Motor neuron (in vitro differentiated cells): ENCODE measurements around the gene SSBP3. TPM values are rescaled to one million over a fixed set of nuclear protein-coding genes. Genes with fewer than 3 reads are reported as not detected.

Experiments used
- ATAC-seq, 8 experiments: fragments of 200-7000 bp; cut with Tn5 transposase; replicated peaks in 6 of 8; 2 replicates each; pipeline ENCODE4 v1.8.0; 2021; ENCODE audit warnings: mild to moderate bottlenecking in 8 of 8, moderate library complexity in 8 of 8
- H3K27ac ChIP-seq, 2 donors: fragments of 250-450 bp; sonication (Bioruptor Pico); 2 replicates each; pipeline ENCODE4 v1.9.0; 2021; ENCODE audit warnings: antibody characterized with exemption in 2 of 2, mild to moderate bottlenecking in 2 of 2, moderate library complexity in 1 of 2
- H3K4me1 ChIP-seq, 2 donors: fragments of 250-450 bp; sonication (Bioruptor Pico); replicated peaks in 1 of 2; 2 replicates each; pipeline ENCODE4 v1.6.1; 2021; ENCODE audit warnings: antibody characterized with exemption in 2 of 2, mild to moderate bottlenecking in 2 of 2, moderate library complexity in 1 of 2
- H3K4me3 ChIP-seq, 5 donors: fragments of 250-450 bp; sonication (Bioruptor Pico); 2 replicates each; pipeline ENCODE4 v1.9.0; 2021; ENCODE audit warnings: antibody characterized with exemption in 5 of 5, mild to moderate bottlenecking in 5 of 5, moderate library complexity in 4 of 5
- WGBS, 10 experiments: fragments of 450-650 bp; shearing (Covaris generic); methylation state at CpG; one replicate each; pipeline ENCODE4 v1.0.0; 2022; 5-methylcytosine and 5-hydroxymethylcytosine counted together
- in situ Hi-C, 9 experiments: fragments of 400-800 bp; cut with MboI; loops; one replicate each; pipeline ENCODE4 v1.15.0; 2021; ENCODE audit warnings: low sequenced_read_pairs in 9 of 9, low pct_unique_long_range_greater_than_20kb in 2 of 9; ENCODE audit not compliant: unreplicated experiment in 9 of 9
- total RNA-seq, 8 experiments: library from RNA; unstranded; fragments of 300-600 nt; gene quantifications; 2 replicates each; pipeline versions ENCODE4 v1.2.3 to v1.2.4, GENCODE V29; 2022

SSBP3 gene
- total RNA-seq, 8 experiments from 2014 or later = 11.3 to 183 (median 60.4) TPM

DNA sequence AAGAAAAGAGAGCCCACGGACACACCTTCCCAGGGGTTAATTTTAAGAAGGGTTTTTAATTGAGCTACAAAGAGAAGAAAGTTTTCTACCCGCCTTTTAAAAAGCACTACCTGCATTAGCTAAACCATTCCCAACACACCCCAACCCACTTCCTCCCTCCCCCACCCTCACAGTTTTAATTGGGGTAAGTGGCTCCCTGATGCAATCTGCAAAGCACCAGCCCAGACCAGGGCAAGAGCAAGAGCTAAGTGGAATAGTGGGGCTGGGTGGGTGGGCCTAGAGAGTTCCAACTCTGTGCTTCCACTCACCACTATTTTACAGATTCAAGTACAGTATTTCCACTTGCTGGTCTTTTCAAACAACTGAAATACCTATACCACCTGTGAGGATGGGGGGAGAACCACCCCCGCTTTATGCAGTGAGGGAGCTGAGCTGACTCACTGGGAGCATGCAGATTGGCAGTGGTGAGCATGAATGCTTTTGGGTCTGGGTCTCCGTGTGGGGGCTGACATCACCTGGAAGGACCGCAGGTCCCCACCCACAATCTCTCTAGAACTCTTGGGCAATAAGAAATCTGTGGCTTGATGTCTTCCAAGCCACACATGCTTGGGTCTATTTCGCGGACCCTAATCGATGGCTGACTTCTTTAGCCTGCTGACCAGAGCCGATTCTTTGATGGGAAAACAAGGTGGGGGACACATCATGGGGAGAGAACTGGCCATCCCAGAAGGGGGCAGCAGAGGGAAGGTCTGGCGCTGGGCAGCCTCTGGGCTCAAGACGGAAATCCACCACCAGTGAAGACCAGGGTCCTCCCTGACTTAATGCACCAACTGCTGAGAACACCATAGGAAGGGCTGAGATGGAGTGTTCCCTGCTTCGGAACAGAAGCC is 95.5 kb downstream of the SSBP3 start:
- 36 to 90% (median 55%) methylated on average over 2 to 10 of the region's 12 CpGs; no CpG with 5 or more reads in 3 of the 10 experiments for WGBS, 10 experiments
- Histone ChIP-seq H3K27ac (peak overlapping the region; percentile 88), H3K4me3 (no peak overlapping the region), H3K4me1 (peaks cover 79 to 89% of the 10 kb centered on the region in 2 donors)
- in situ Hi-C loops = no loop called here
- peak in 6 of 8 experiments; percentile 9 to 71 (median 24) for ATAC-seq

DNA sequence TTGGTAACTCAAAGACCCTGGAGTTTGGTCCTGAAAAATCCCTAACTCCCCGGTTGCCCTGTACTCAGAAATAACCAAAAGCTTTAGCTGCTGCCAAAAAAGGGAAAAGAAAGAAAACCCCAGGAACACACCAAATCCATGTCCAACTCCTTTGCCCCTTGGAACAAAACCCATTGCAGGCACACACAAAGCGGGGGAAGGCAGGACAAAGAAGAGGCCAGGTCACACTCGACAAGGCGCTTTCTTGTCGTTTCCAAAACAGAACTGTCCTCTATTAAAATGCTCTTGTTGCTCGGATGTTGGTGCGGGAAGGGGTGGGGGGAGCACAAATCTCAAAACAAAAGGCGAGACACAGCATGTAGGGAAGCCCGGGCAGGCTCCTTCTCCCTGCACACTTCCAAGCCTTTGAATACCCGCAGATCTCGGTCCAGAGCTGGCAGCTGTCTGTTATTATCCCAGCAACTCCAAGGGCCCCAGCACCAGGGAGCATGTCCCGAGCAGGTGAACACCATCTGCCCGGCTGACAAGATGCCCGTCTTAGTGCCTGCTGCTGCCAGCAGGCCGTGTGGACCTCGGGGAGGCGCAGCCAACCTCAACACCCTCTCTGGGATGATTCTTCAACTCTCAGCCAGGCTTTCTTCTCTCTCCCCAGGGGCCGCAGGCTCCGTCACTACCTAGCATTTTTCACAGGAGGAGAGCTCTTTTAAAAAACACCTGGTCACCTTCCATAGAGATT is 96.4 kb downstream of the SSBP3 start:
- ATAC-seq = peak in 5 of 8 experiments; percentile 6 to 43 (median 13)
- peak overlapping the region; percentile 88 for H3K27ac ChIP-seq
- 0 to 80% (median 12%) methylated on average over 1 to 17 of the region's 19 CpGs for WGBS, 10 experiments
- in situ Hi-C loops = no loop called here
- no peak overlapping the region for H3K4me3 ChIP-seq
- H3K4me1 ChIP-seq = peaks cover 81 to 91% of the 10 kb centered on the region in 2 donors

DNA sequence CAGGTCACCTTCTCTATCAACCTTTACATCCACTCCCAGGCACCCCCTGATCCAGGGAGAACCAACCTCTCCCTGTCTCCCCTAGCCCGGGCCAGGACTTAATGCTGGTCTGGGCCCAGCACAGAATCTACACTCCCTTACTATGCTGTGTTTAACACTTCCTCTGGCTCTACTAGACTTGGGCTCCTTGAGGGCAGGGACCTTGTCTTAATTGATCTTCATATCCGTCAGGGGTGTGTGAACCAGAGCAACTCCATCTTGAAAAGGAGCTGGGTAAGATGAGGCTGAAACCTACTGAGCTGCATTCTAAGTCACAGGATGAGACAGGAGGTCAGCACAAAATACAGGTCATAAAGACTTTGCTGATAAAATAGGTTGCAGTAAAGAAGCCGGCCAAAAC is 98.9 kb downstream of the SSBP3 start:
- in situ Hi-C loops = no loop called here
- Histone ChIP-seq H3K4me1 (peaks cover 76 to 94% of the 10 kb centered on the region in 2 donors), H3K4me3 (no peak overlapping the region), H3K27ac (no peak overlapping the region)
- WGBS, 10 experiments = 92 to 100% (median 100%) methylated on average over 1 to 3 of the region's 3 CpGs; no CpG with 5 or more reads in 4 of the 10 experiments
- ATAC-seq = no peak

DNA sequence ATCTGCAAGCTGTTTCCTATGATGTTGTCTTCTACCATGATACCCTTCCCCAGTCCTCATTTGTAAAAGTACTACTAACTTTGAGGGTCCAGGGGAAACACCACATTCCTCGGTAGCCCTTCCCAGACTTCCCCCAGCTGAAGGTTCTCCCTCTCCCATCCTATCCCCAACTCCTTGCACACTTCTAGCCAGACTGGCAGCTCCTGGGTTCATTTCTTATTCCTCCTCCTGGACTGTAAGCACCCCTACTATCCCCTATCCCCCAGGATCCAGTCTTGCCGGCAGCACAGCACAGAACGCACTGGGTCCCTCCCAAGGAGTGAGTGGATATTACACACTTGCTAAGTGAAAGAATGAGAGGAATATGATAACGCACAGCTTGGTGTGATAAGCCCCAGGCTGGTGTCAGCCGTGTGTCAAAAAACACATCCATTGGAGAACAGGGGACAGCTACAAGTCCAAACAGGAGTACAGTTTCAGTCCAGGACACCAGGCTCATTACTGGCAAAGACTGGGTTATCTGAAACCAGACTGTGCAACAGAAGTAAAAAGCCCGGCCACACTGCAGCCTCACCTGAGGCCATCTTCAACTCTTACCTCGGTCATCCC is 100.2 kb downstream of the SSBP3 start:
- no peak for ATAC-seq
- WGBS, 10 experiments = 84 to 100% (median 98%) methylated on average over 1 to 7 of the region's 7 CpGs; no CpG with 5 or more reads in 2 of the 10 experiments
- Histone ChIP-seq H3K27ac (no peak overlapping the region), H3K4me3 (no peak overlapping the region), H3K4me1 (peaks cover 76 to 94% of the 10 kb centered on the region in 2 donors)
- in situ Hi-C loops = no loop called here

DNA sequence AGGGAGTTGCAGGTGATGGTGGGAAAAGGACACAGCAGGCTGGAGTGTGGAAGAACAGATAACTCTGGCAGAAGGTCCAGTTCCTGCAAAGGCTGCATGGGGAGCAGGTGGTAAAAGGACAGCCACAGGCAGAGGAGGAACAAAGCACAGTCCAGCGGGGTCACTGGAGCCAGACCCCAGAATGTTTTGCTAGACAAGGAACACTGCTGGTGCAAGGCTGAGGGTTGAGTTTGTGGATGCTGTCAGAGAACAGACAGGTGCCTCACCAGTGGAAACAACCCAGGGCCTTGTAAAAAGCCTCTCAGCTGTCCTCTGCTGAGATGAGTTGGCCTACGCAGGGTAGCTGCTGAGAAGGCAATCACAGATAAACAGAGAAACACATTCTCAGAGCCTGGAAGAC is 101.7 kb downstream of the SSBP3 start:
- H3K27ac ChIP-seq = peak overlapping the region in 1 of 2 donors; percentile 38
- WGBS, 10 experiments = 67 to 100% (median 80%) methylated on average over 1 of the region's 2 CpGs; no CpG with 5 or more reads in 7 of the 10 experiments
- no peak for ATAC-seq
- no peak overlapping the region for H3K4me3 ChIP-seq
- H3K4me1 ChIP-seq = peaks cover 76 to 94% of the 10 kb centered on the region in 2 donors
- in situ Hi-C loops = no loop called here

DNA sequence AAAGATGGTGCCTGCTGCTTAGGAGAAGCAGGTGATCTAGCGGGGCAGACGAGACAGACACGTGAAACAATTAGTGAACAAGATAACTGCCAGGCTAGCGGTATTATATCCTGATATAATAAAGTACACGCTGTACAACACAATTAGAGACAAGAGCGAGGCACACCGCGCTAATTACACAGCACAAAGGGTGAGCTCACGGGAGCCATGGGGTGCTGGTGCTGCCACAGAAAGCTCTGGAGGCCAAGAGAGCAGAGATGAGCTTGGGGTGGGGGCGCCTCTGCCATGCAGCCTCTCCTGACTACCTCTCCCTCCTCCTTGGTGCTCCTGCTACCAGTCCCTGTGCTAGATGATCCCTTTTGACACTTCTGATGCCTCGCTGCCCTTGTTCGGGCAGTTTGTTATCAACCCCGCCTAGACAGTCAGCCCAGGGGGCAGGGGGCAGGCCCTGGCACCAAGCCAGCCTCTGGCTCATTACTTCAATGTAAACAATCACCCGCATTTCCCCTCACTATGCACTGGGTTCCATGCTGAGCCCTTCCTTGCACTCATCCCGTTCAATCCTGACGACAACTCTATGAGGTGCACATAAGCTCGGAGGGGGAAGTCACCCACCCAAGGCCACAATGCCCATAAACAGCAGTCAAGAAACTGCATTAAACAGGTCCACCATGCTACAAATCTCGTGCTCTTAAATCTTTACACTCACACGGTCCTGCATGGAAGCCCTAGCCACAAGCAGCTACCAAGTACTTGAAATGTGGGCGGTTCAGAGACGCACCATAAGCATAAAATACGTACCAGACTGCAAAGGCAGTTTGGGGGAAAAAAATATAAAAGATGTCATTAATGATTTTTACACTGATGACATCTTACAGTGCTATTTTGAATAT is 103.0 kb downstream of the SSBP3 start:
- Histone ChIP-seq H3K27ac (peak overlapping the region in 1 of 2 donors; percentile 20), H3K4me1 (peaks cover 76 to 94% of the 10 kb centered on the region in 2 donors), H3K4me3 (no peak overlapping the region)
- WGBS, 10 experiments = 71 to 96% (median 81%) methylated on average over 5 to 17 of the region's 22 CpGs; no CpG with 5 or more reads in 1 of the 10 experiments
- in situ Hi-C loops = no loop called here
- peak in 4 of 8 experiments; percentile 37 to 66 (median 40) for ATAC-seq

DNA sequence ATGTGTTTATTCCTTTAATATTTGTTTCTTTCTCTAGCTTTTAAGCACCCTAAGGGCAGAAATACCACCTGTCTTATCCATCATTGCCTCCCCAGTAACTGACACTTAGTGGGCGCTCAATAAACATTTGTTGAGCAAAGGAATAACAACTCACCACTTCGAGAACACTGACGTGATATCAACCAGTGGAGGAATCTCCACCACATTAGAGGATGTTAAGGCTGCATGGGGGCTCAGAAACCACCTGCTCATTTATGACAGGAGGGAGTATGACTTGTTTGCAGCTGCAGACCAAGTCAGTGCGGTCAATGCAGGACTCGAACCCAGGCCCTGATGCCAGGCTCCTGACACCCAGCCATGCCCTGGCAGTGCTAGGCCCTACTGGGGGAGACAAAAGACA is 103.6 kb downstream of the SSBP3 start:
- ATAC-seq = no peak
- peaks cover 77 to 94% of the 10 kb centered on the region in 2 donors for H3K4me1 ChIP-seq
- in situ Hi-C loops = no loop called here
- WGBS, 10 experiments = 76 to 100% (median 96%) methylated on average over 2 to 5 of the region's 5 CpGs; no CpG with 5 or more reads in 3 of the 10 experiments
- no peak overlapping the region for H3K4me3 ChIP-seq
- no peak overlapping the region for H3K27ac ChIP-seq

DNA sequence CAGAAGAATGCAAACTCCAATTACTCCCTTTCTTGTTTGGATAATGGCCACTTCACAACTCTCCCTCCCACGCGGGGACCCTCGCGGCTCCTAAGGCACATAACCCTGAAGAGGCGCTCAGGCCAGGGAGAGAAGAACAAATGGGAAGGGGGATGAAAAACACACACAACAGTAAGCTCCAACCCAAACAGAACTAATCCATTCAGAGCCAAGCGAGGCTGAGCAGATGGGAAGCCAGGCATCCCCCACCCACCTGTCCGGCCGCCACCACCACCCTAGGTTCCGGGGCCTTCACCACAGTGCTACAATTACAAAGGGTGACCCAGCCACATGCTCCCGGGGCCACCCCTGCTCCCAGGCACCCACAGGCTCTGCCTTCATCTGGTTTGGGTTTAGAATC is 104.7 kb downstream of the SSBP3 start:
- H3K27ac ChIP-seq = no peak overlapping the region
- peak in 3 of 8 experiments; percentile 6 to 11 (median 7) for ATAC-seq
- in situ Hi-C loops = no loop called here
- no peak overlapping the region for H3K4me3 ChIP-seq
- H3K4me1 ChIP-seq = peaks cover 87 to 99% of the 10 kb centered on the region in 2 donors
- WGBS, 10 experiments = 41 to 100% (median 51%) methylated on average over 2 to 7 of the region's 10 CpGs; no CpG with 5 or more reads in 6 of the 10 experiments

DNA sequence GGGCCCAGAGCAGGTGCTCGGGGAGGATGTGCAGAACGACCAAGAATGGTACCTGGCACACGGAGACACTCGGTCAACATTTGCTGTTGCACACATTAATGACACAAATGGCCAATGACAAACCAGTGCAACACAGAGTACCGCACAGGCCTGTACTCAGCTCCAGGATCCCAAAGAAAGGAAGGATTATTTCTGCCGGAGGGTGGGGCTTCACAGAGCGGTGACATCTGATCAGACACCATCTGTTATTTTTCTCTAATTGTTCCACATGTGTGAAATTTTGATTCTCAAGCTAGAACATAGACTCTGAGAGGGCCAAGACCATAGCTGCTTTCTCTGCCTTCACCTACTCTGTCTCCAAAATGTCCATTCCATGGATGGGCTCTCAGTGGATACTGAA is 105.8 kb downstream of the SSBP3 start:
- in situ Hi-C loops = no loop called here
- 20 to 100% (median 90%) methylated on average over 1 to 7 of the region's 7 CpGs; no CpG with 5 or more reads in 3 of the 10 experiments for WGBS, 10 experiments
- peak in 2 of 8 experiments; percentile 15 to 25 for ATAC-seq
- H3K4me1 ChIP-seq = peaks cover 95 to 99% of the 10 kb centered on the region in 2 donors
- H3K4me3 ChIP-seq = no peak overlapping the region
- H3K27ac ChIP-seq = no peak overlapping the region

DNA sequence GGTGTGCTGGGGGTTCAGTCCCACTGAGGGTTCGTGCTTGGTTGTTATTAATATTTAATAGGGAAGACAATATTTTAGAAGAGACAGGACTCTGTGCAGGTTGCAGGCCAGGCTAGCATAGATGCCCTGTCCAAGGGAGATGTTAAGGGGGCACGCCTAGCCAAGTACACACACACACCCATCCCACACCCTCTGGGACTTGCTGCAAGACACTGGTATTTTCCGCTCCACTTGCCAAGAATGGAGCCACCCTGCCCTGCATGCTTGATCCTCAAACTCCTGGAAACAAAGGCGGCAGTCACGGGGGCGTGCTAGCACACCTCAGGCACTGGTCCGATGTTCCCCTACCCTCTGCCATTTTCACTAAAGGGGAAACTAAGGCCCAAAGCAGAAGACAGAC is 107.2 kb downstream of the SSBP3 start:
- Histone ChIP-seq H3K4me3 (no peak overlapping the region), H3K4me1 (peaks cover 95 to 98% of the 10 kb centered on the region in 2 donors), H3K27ac (peak overlapping the region in 1 of 2 donors; percentile 4)
- WGBS, 10 experiments = 29 to 60% (median 46%) methylated on average over 1 to 6 of the region's 7 CpGs; no CpG with 5 or more reads in 4 of the 10 experiments
- in situ Hi-C loops = loop anchor here in 2 of 9 experiments (25.0 kb wide), 1 partner anchor 188 kb away; no protein-coding TSS in a partner anchor
- ATAC-seq = peak; percentile 31 to 81 (median 52)

DNA sequence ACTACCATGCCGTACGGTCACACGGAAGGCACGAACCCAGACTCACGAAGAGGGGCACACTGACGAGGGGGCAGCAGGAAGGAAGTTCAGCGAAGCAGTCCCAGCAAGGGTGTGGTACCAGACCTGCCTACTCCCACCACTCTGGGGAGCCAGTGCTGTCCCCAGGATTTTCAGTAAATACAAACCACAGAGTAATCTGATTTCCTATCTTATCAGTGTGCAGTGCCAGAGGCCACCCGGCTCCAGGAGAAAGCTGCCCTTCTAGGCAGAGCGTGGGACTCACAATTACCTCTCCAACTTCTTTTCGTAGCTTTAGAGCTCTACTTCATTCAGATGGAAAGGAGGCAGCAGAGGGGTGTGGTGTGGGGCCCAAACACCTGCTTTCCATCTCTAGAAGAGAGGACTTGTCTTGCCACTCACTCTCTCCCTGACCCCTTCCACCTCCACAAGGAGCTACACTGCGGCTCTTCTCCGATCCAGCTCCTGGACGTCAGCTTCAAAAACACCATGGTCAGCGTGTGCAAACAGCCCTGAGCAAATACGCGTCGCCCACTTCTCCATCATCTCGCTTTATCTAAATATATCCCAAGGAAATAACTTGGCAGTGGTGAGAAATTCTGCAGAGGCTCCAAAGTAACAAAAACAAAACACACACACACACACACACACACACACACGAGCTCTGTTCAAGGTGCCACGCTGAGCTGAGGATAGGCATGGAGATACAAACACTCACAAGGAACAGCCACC is 107.7 kb downstream of the SSBP3 start:
- 43 to 90% (median 70%) methylated on average over 1 to 16 of the region's 20 CpGs; no CpG with 5 or more reads in 2 of the 10 experiments for WGBS, 10 experiments
- Histone ChIP-seq H3K4me3 (no peak overlapping the region), H3K4me1 (peaks cover 92 to 93% of the 10 kb centered on the region in 2 donors), H3K27ac (peak overlapping the region in 1 of 2 donors; percentile 4)
- in situ Hi-C loops = loop anchor here in 2 of 9 experiments (25.0 kb wide), 1 partner anchor 189 kb away; no protein-coding TSS in a partner anchor
- peak in 6 of 8 experiments; percentile 11 to 65 (median 20) for ATAC-seq
